Endothelial cell of umbilical vein (primary cell): ENCODE results near the gene NRM.

ENCODE experiments used
- CTCF ChIP-seq, 2 donors: IDR thresholded peaks; 1 replicate in 1 of 2; 2 replicates in 1 of 2; pipeline ENCODE4 v1.5.1; 2011; ENCODE audit warnings: low read length in 2 of 2, mild to moderate bottlenecking in 2 of 2, moderate library complexity in 2 of 2, control low read depth in 1 of 2, inconsistent platforms in 1 of 2, low read depth in 1 of 2; ENCODE audit not compliant: insufficient read depth in 1 of 2; ENCODE audit errors: extremely low read depth in 1 of 2
- EZH2 ChIP-seq: IDR thresholded peaks from 2 replicates; pipeline ENCODE4 v1.6.1; 2012; ENCODE audit warnings: borderline replicate concordance, low read depth, mild to moderate bottlenecking, moderate library complexity, low read length, inconsistent platforms; ENCODE audit not compliant: severe bottlenecking
- GATA2 ChIP-seq: IDR thresholded peaks from 2 replicates; pipeline ENCODE4 v1.7.0; 2011; ENCODE audit warnings: low read depth, mild to moderate bottlenecking, moderate library complexity, mixed read lengths, low read length; ENCODE audit not compliant: insufficient read length, insufficient read depth
- MYC ChIP-seq: IDR thresholded peaks from one replicate; pipeline ENCODE4 v1.6.1; 2011; ENCODE audit warnings: mild to moderate bottlenecking, low read depth, low read length
- POLR2A ChIP-seq: IDR thresholded peaks from 2 replicates; pipeline ENCODE4 v1.6.1; 2012; ENCODE audit warnings: low read depth, mild to moderate bottlenecking, control low read depth, low read length
- POLR2AphosphoS5 ChIP-seq: IDR thresholded peaks from 2 replicates; pipeline ENCODE4 v1.6.1; 2012; ENCODE audit warnings: low read depth, mild to moderate bottlenecking, control low read depth, low read length, moderate library complexity; ENCODE audit not compliant: insufficient read depth
- TF ChIP-seq, protein P1 (sequence below): IDR thresholded peaks from 2 replicates; pipeline ENCODE4 v1.6.1; 2011; ENCODE audit not compliant: insufficient read depth, insufficient read length

GRCh38 chr6:30735668-30736314 lies 45.0 kb upstream of the NRM start:
- TF ChIP-seq CTCF (IDR thresholded peaks at IDR 0.05; ENCODE audit: extremely low read depth in 1 of 2, insufficient read depth in 1 of 2, low read depth in 1 of 2, low read length in 2 of 2) (no peak), POLR2A (no peak), EZH2 (no peak), GATA2 (no peak), MYC (no peak), POLR2AphosphoS5 (no peak)
- TF ChIP-seq, protein P1, sequence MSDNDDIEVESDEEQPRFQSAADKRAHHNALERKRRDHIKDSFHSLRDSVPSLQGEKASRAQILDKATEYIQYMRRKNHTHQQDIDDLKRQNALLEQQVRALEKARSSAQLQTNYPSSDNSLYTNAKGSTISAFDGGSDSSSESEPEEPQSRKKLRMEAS = no peak
